ENCODE results near the gene ID4. TPM values are rescaled to one million over a fixed set of nuclear protein-coding genes. Genes with fewer than 3 reads are reported as not detected.

Gene ID4
- total and polyA plus RNA-seq, 2 of the 4 experiments (the other 2 are of a cell fraction), result 3.0 to 3.6 TPM

GRCh38 chr6:19891451-19891850 is 54.3 kb downstream of the ID4 start:
- H2BK5ac ChIP-seq (ENCODE audit: low read depth, low read length, poor library complexity, severe bottlenecking), result no peak overlapping the region
- H3K4me1 ChIP-seq (ENCODE audit: control insufficient read depth, insufficient read depth, low read length), result no peaks in the 10 kb centered on the region
- H4K91ac ChIP-seq (ENCODE audit: insufficient read depth, low read depth, low read length), result no peak overlapping the region
- H3K14ac ChIP-seq (replicated peaks; ENCODE audit: low read depth, low read length), result no peak overlapping the region
- H2AK5ac ChIP-seq (ENCODE audit: low read depth, low read length), result no peak overlapping the region
- CTCF ChIA-PET, result no interaction called here
- no peak overlapping the region for H2AFZ ChIP-seq (replicated peaks; ENCODE audit: low read length, poor library complexity)
- dilution Hi-C loops (cut with HindIII; ENCODE audit: low sequenced_read_pairs, unreplicated experiment), result no loop called here
- 0 out of 2 replicates have a peak, but pooled peaks cover 1% of the 10 kb centered on the region for H3K9me3 ChIP-seq (ENCODE audit: control insufficient read depth, insufficient read depth, low read length)
- H3K18ac ChIP-seq (ENCODE audit: low read depth, low read length), result no peak overlapping the region
- WGBS, 2 experiments (ENCODE audit: extremely low coverage in 2 of 2, insufficient read length in 1 of 2), result no CpG with 5 or more reads among the region's 5 CpGs
- no peak overlapping the region for H2BK15ac ChIP-seq (ENCODE audit: low read depth, low read length)
- POLR2A ChIA-PET (ENCODE audit: unreplicated experiment), result no interaction called here
- H4K20me1 ChIP-seq (ENCODE audit: insufficient read depth, low read length), result no peaks in the 10 kb centered on the region
- no TSS peak for BruUV-seq (replicated peaks)
- H4K8ac ChIP-seq (ENCODE audit: low read depth in 2 of 2, low read length in 2 of 2), result no peak overlapping the region
- no peaks in the 10 kb centered on the region for H3K36me3 ChIP-seq (ENCODE audit: control insufficient read depth, insufficient read depth, low read length)
- H3K4me2 ChIP-seq (ENCODE audit: low read depth, low read length), result no peak overlapping the region
- intact Hi-C loops (cut with micrococcal nuclease), result no loop called here
- no peak overlapping the region for H2BK20ac ChIP-seq (ENCODE audit: low read depth, low read length)
- H3K4me3 ChIP-seq (ENCODE audit: insufficient read depth, low read depth, low read length), result no peak overlapping the region
- H2AK9ac ChIP-seq (replicated peaks; ENCODE audit: low read depth, low read length, poor library complexity), result no peak overlapping the region
- no peak overlapping the region for H2BK120ac ChIP-seq (ENCODE audit: low read depth, low read length)
- DNase-seq (no peak), ATAC-seq (ENCODE audit: low read depth) (no peak)
- TF ChIP-seq CEBPB (IDR thresholded peaks at IDR 0.05; ENCODE audit: low read depth, low read length) (no peak), MXI1 (IDR thresholded peaks at IDR 0.05; ENCODE audit: borderline replicate concordance, low read depth, low read length) (no peak), MAZ (IDR thresholded peaks at IDR 0.05; ENCODE audit: borderline replicate concordance, low read depth, low read length) (no peak), ELK1 (IDR thresholded peaks at IDR 0.05; ENCODE audit: borderline replicate concordance, low read depth, low read length) (no peak), USF2 (IDR thresholded peaks at IDR 0.05; ENCODE audit: low read depth, low read length) (no peak), MAFK (IDR thresholded peaks at IDR 0.05; ENCODE audit: low read depth, low read length) (no peak), RAD21 (IDR thresholded peaks at IDR 0.05; ENCODE audit: low read length) (no peak), RCOR1 (IDR thresholded peaks at IDR 0.05; ENCODE audit: insufficient replicate concordance, low read length) (no peak), POLR2A (IDR thresholded peaks at IDR 0.05; ENCODE audit: low read depth, low read length) (no peak), SMC3 (IDR thresholded peaks at IDR 0.05; ENCODE audit: low read depth, low read length) (no peak), CHD1 (IDR thresholded peaks at IDR 0.05; ENCODE audit: low read depth, low read length) (no peak), CTCF (conservative IDR thresholded peaks at IDR 0.05; ENCODE audit: low read depth, low read length) (no peak), NFE2L2 (IDR thresholded peaks at IDR 0.05; ENCODE audit: low read depth, low read length) (no peak), BHLHE40 (IDR thresholded peaks at IDR 0.05; ENCODE audit: low read depth, low read length) (no peak), RFX5 (IDR thresholded peaks at IDR 0.05; ENCODE audit: low read depth, low read length) (no peak), FOS (IDR thresholded peaks at IDR 0.05; ENCODE audit: low read depth, low read length) (no peak)
- no peaks in the 10 kb centered on the region for H3K9me1 ChIP-seq (ENCODE audit: insufficient read depth, low read length)
- in situ Hi-C loops (cut with MboI; ENCODE audit: low sequenced_read_pairs), result no loop called here
- no peaks in the 10 kb centered on the region for H3K79me1 ChIP-seq (ENCODE audit: low read depth in 1 of 2, low read length in 2 of 2)
- H3K9ac ChIP-seq (ENCODE audit: low read depth, low read length), result no peak overlapping the region
- H3K23ac ChIP-seq (ENCODE audit: low read depth, low read length), result no peak overlapping the region
- H3K27me3 ChIP-seq (ENCODE audit: control insufficient read depth, insufficient read depth, low read length), result no peaks in the 10 kb centered on the region
- H3K27ac ChIP-seq (ENCODE audit: insufficient read depth, low read length), result no peak overlapping the region
- no peak overlapping the region for H3K4ac ChIP-seq (ENCODE audit: low read depth, low read length)
- H3K56ac ChIP-seq (ENCODE audit: extremely low read depth, insufficient read depth, low read length), result no peak overlapping the region
- H4K5ac ChIP-seq (ENCODE audit: low read depth, low read length), result no peak overlapping the region
